H1 (cell line): ENCODE measurements around the gene MAP4K4. TPM values are rescaled to one million over a fixed set of nuclear protein-coding genes. Genes with fewer than 3 reads are reported as not detected.

ENCODE experiments used
- CTCF ChIA-PET: fragments of 300-600 bp; sonication (Branson Sonifier 250); formaldehyde crosslinking; loops from one replicate; lab custom pipeline; 2021; ENCODE audit not compliant: partially characterized antibody; lab: Charles Lee
- POLR2A ChIA-PET: fragments of 300-600 bp; sonication (Branson Sonifier 250); formaldehyde crosslinking; loops from one replicate; lab custom pipeline; 2021; ENCODE audit warnings: inconsistent platforms; ENCODE audit not compliant: partially characterized antibody; lab: Charles Lee
- DNase-seq, 2 experiments: peaks; one replicate each; pipeline versions ENCODE4 v3.0.0 to v3.0.0-alpha.2; 2010 to 2022; ENCODE audit warnings: low spot score in 2 of 2, low read depth in 1 of 2, mixed read lengths in 1 of 2
- FAIRE-seq: peaks from 2 replicates; lab custom pipeline; 2011; peaks lifted over from hg19 to GRCh38; lab: Jason Lieb, UNC
- H2AFZ ChIP-seq: 2 replicates; pipeline ENCODE4 v1.8.1; 2012; ENCODE audit warnings: low read length, inconsistent platforms
- H2AK5ac ChIP-seq: 2 replicates; pipeline ENCODE4 v1.6.1; 2013; ENCODE audit warnings: low read depth, low read length
- H2BK120ac ChIP-seq: replicated peaks from 2 replicates; pipeline ENCODE3; 2013; ENCODE audit warnings: low read depth, low read length, inconsistent platforms
- H2BK12ac ChIP-seq: 2 replicates; pipeline ENCODE4 v1.6.1; 2013; ENCODE audit warnings: low read depth, low read length
- H2BK15ac ChIP-seq: 2 replicates; pipeline ENCODE4 v1.6.1; 2013; ENCODE audit warnings: low read length
- H2BK20ac ChIP-seq: 2 replicates; pipeline ENCODE4 v1.6.1; 2013; ENCODE audit warnings: low read length
- H2BK5ac ChIP-seq: 2 replicates; pipeline ENCODE4 v1.6.1; 2013; ENCODE audit warnings: low read depth, low read length
- H3K14ac ChIP-seq: 2 replicates; pipeline ENCODE4 v1.6.1; 2013; ENCODE audit warnings: inconsistent platforms; ENCODE audit not compliant: insufficient read length
- H3K18ac ChIP-seq: 2 replicates; pipeline ENCODE4 v1.6.1; 2013; ENCODE audit warnings: low read length; ENCODE audit errors: extremely low read depth
- H3K23ac ChIP-seq: 2 replicates; pipeline ENCODE4 v1.6.1; 2013; ENCODE audit warnings: inconsistent platforms; ENCODE audit not compliant: insufficient read length
- H3K23me2 ChIP-seq: 2 replicates; pipeline ENCODE4 v1.6.1; 2013; ENCODE audit warnings: low read depth, low read length
- H3K27ac ChIP-seq: 2 replicates; pipeline ENCODE4 v1.6.1; 2011; ENCODE audit warnings: low read depth, low read length, inconsistent platforms
- H3K27me3 ChIP-seq, 4 experiments: replicated peaks in 1 of 4; 1 replicate in 1 of 4; 2 replicates in 3 of 4; pipeline versions ENCODE4 v1.6.1 to v1.8.1; 2011 to 2013; ENCODE audit warnings: low read length in 3 of 4, mild to moderate bottlenecking in 3 of 4, inconsistent platforms in 2 of 4, mixed read lengths in 2 of 4, moderate library complexity in 1 of 4; ENCODE audit not compliant: control insufficient read depth in 3 of 4, insufficient read depth in 3 of 4; ENCODE audit errors: extremely low read depth in 1 of 4
- H3K36me3 ChIP-seq, 4 experiments: 2 replicates each; pipeline versions ENCODE4 v1.6.1 to v1.8.1; 2011 to 2013; ENCODE audit warnings: mild to moderate bottlenecking in 4 of 4, low read length in 3 of 4, moderate library complexity in 2 of 4, control low read depth in 1 of 4, inconsistent platforms in 1 of 4; ENCODE audit not compliant: insufficient read depth in 4 of 4, control insufficient read depth in 2 of 4
- H3K4ac ChIP-seq: replicated peaks from 2 replicates; pipeline ENCODE3; 2013; ENCODE audit warnings: low read length, low read depth, mixed read lengths, inconsistent platforms; ENCODE audit not compliant: insufficient read length
- H3K4me1 ChIP-seq, 4 experiments: replicated peaks in 1 of 4; 1 replicate in 1 of 4; 2 replicates in 3 of 4; pipeline versions ENCODE4 v1.6.1 to v1.8.1; 2011 to 2013; ENCODE audit warnings: low read length in 3 of 4, inconsistent platforms in 2 of 4, mixed read lengths in 1 of 4; ENCODE audit not compliant: insufficient read depth in 4 of 4, control insufficient read depth in 3 of 4
- H3K4me2 ChIP-seq, 2 experiments: 2 replicates each; pipeline versions ENCODE4 v1.6.1 to v1.8.1; 2011 to 2013; ENCODE audit warnings: low read depth in 2 of 2, low read length in 2 of 2, control low read depth in 1 of 2, inconsistent platforms in 1 of 2, mild to moderate bottlenecking in 1 of 2; ENCODE audit not compliant: insufficient read depth in 1 of 2
- H3K4me3 ChIP-seq, 4 experiments: fragments of 200-600, 300-600 bp in 1 of 4; sonication (generic), shearing (Covaris generic), sonication (Bioruptor Twin) in 1 of 4; 2 replicates each; pipeline versions ENCODE4 v1.5.1 to v1.8.1; 2011 to 2016; ENCODE audit warnings: low read length in 4 of 4, low read depth in 3 of 4, control low read depth in 2 of 4, inconsistent platforms in 2 of 4, mild to moderate bottlenecking in 2 of 4, mixed read lengths in 1 of 4, moderate library complexity in 1 of 4; ENCODE audit not compliant: insufficient read depth in 2 of 4; ENCODE audit errors: extremely low read depth in 1 of 4
- H3K56ac ChIP-seq: replicated peaks from 2 replicates; pipeline ENCODE3; 2013; ENCODE audit warnings: low read depth, mild to moderate bottlenecking, mixed read lengths, low read length, inconsistent platforms; ENCODE audit not compliant: insufficient read length
- H3K79me1 ChIP-seq: 2 replicates; pipeline ENCODE4 v1.6.1; 2013; ENCODE audit warnings: low read depth, low read length, control low read depth
- H3K79me2 ChIP-seq, 2 experiments: 2 replicates each; pipeline versions ENCODE4 v1.6.1 to v1.8.1; 2012 to 2013; ENCODE audit warnings: low read length in 2 of 2, mild to moderate bottlenecking in 2 of 2, inconsistent platforms in 1 of 2; ENCODE audit not compliant: insufficient read depth in 2 of 2, control insufficient read depth in 1 of 2
- H3K9ac ChIP-seq, 4 experiments: replicated peaks in 1 of 4; 1 replicate in 1 of 4; 2 replicates in 3 of 4; pipeline versions ENCODE4 v1.6.1 to v1.8.1; 2011 to 2013; ENCODE audit warnings: low read depth in 3 of 4, low read length in 3 of 4, control low read depth in 2 of 4, mild to moderate bottlenecking in 2 of 4, moderate library complexity in 2 of 4, inconsistent platforms in 1 of 4; ENCODE audit errors: extremely low read depth in 1 of 4
- H3K9me3 ChIP-seq, 2 experiments: 2 replicates each; pipeline versions ENCODE4 v1.6.1 to v1.8.1; 2012 to 2013; ENCODE audit warnings: mild to moderate bottlenecking in 2 of 2, moderate library complexity in 2 of 2, control low read depth in 1 of 2, inconsistent platforms in 1 of 2, low read depth in 1 of 2, low read length in 1 of 2, mixed read lengths in 1 of 2; ENCODE audit not compliant: insufficient read depth in 2 of 2
- H4K20me1 ChIP-seq, 2 experiments: replicated peaks in 1 of 2; 2 replicates each; pipeline versions ENCODE3 to v1.8.1; 2011 to 2013; ENCODE audit warnings: inconsistent platforms in 2 of 2, low read length in 2 of 2, mild to moderate bottlenecking in 1 of 2; ENCODE audit not compliant: insufficient read depth in 2 of 2, control insufficient read depth in 1 of 2
- H4K5ac ChIP-seq: 2 replicates; pipeline ENCODE4 v1.6.1; 2013; ENCODE audit warnings: low read length, low read depth, mixed read lengths, inconsistent platforms; ENCODE audit not compliant: insufficient read length
- H4K8ac ChIP-seq: 2 replicates; pipeline ENCODE4 v1.8.0; 2013; ENCODE audit warnings: mild to moderate bottlenecking, moderate library complexity, low read length, inconsistent platforms; ENCODE audit not compliant: insufficient read depth; ENCODE audit errors: extremely low read depth
- H4K91ac ChIP-seq: replicated peaks from 2 replicates; pipeline ENCODE3; 2013; ENCODE audit warnings: low read length, mixed read lengths, inconsistent platforms; ENCODE audit not compliant: insufficient read length
- ATF2 ChIP-seq: IDR thresholded peaks from 2 replicates; pipeline ENCODE4 v1.6.1; 2012; ENCODE audit warnings: low read length, inconsistent platforms
- BCL11A ChIP-seq, 2 experiments: IDR thresholded peaks; one replicate each; pipeline ENCODE4 v1.6.1; 2011; ENCODE audit warnings: low read depth in 2 of 2, low read length in 2 of 2, mild to moderate bottlenecking in 2 of 2
- CHD2 ChIP-seq: IDR thresholded peaks from 2 replicates; pipeline ENCODE4 v1.6.1; 2012; ENCODE audit warnings: low read length, improper control_type of control experiment
- EP300 ChIP-seq, 2 experiments: IDR thresholded peaks; 1 replicate in 1 of 2; 2 replicates in 1 of 2; pipeline ENCODE4 v1.6.1; 2011 to 2012; ENCODE audit warnings: low read depth in 2 of 2, low read length in 2 of 2, mild to moderate bottlenecking in 2 of 2, borderline replicate concordance in 1 of 2, inconsistent platforms in 1 of 2, moderate library complexity in 1 of 2
- JUND ChIP-seq: IDR thresholded peaks from 2 replicates; pipeline ENCODE4 v1.6.1; 2011; ENCODE audit warnings: mild to moderate bottlenecking, improper control_type of control experiment, low read length
- KDM4A ChIP-seq: IDR thresholded peaks from one replicate; pipeline ENCODE4 v1.7.1; 2012; ENCODE audit warnings: low read depth, mild to moderate bottlenecking, moderate library complexity, low read length, inconsistent platforms; ENCODE audit not compliant: severe bottlenecking
- NANOG ChIP-seq: IDR thresholded peaks from 2 replicates; pipeline ENCODE4 v1.6.1; 2011; ENCODE audit warnings: low read length, low read depth, mild to moderate bottlenecking, inconsistent platforms; ENCODE audit not compliant: insufficient read depth, poor library complexity, severe bottlenecking
- SP1 ChIP-seq: IDR thresholded peaks from 2 replicates; pipeline ENCODE4 v1.6.1; 2011; ENCODE audit warnings: low read depth, low read length
- TAF7 ChIP-seq: optimal IDR thresholded peaks from 2 replicates; pipeline ENCODE3; 2011; ENCODE audit warnings: low read depth, mild to moderate bottlenecking, inconsistent platforms, low read length, moderate library complexity, borderline replicate concordance
- TCF12 ChIP-seq: IDR thresholded peaks from 2 replicates; pipeline ENCODE4 v1.6.1; 2011; ENCODE audit warnings: low read depth, mild to moderate bottlenecking, low read length
- WGBS, 2 experiments: shearing (Covaris generic) in 1 of 2; methylation state at CpG; one replicate each; pipeline versions ENCODE4 v1.1.6 to v1.1.7; 2013 to 2015; ENCODE audit warnings: low lambda C conversion rate in 2 of 2, mixed read lengths in 2 of 2, inconsistent platforms in 1 of 2, low coverage in 1 of 2, missing lambda C conversion rate in 1 of 2; ENCODE audit not compliant: insufficient replicate concordance in 2 of 2, insufficient coverage in 1 of 2, insufficient read length in 1 of 2; ENCODE audit errors: extremely low coverage in 1 of 2, missing lambda C conversion rate in 1 of 2; 5-methylcytosine and 5-hydroxymethylcytosine counted together
- polyA plus RNA-seq, 7 experiments: library from polyadenylated mRNA; depleted of rRNA in 3 of 7; stranded (reverse) in 5 of 7; unstranded in 2 of 7; fragments of >200 nt in 5 of 7; fragments of 200-250 nt in 2 of 7; gene quantifications; 1 replicate in 5 of 7; 2 replicates in 1 of 7; 4 replicates in 1 of 7; pipeline versions ENCODE4 v1.2.1 to v1.2.3, GENCODE V29; 2011 to 2013; ENCODE audit warnings: missing spikeins in 2 of 7, mixed read lengths in 2 of 7
- total RNA-seq: library from RNA; stranded (reverse); fragmentation: NEBNext Ultra II Directional; extraction: Animal tissue kit (Norgen Biotek cat#: 25700); gene quantifications from 2 replicates; pipeline ENCODE4 v1.2.1, GENCODE V29; 2021

Gene MAP4K4
- total and polyA plus RNA-seq, 2 of the 8 experiments (the other 6 are each of a cell fraction or from before 2014, with no cell fraction given) = 53.2 to 138 TPM

GRCh38 chr2:101751875-101752619, 54.5 kb downstream of the MAP4K4 start:
- H4K20me1 ChIP-seq = peaks cover 7 to 12% of the 10 kb centered on the region in 2 experiments
- ChIA-PET POLR2A (interaction anchor here (1.1 to 1.5 kb wide), 2 partner anchors 25 to 55 kb away, joined by 3 to 4 read pairs; partner anchors contain the start of gene MAP4K4), CTCF (interaction anchor here (0.7 to 2.0 kb wide), 6 partner anchors 18 to 302 kb away, joined by 3 to 6 read pairs (median 3); no protein-coding TSS in a partner anchor)
- H2BK15ac ChIP-seq = no peak overlapping the region
- H3K14ac ChIP-seq = no peak overlapping the region
- no peaks in the 10 kb centered on the region for H3K36me3 ChIP-seq
- H2BK120ac ChIP-seq = no peak overlapping the region
- DNase-seq = no peak
- peaks cover 12 to 81% of the 10 kb centered on the region in 2 experiments for H3K79me2 ChIP-seq
- H4K91ac ChIP-seq = no peak overlapping the region
- H3K23ac ChIP-seq = no peak overlapping the region
- no peak overlapping the region for H3K4me2 ChIP-seq
- H2BK12ac ChIP-seq = no peak overlapping the region
- no peak overlapping the region for H2AK5ac ChIP-seq
- no peaks in the 10 kb centered on the region for H3K23me2 ChIP-seq
- H3K27me3 ChIP-seq = no peaks in the 10 kb centered on the region
- no peak overlapping the region for H3K56ac ChIP-seq
- H3K4me3 ChIP-seq = no peak overlapping the region
- no peak overlapping the region for H4K5ac ChIP-seq
- H3K79me1 ChIP-seq = peaks cover 14% of the 10 kb centered on the region
- FAIRE-seq = no peak
- no peak overlapping the region for H2BK20ac ChIP-seq
- H3K4me1 ChIP-seq = peaks cover 7 to 26% (median 18%) of the 10 kb centered on the region in 4 experiments; a peak in 6 of 7 replicates
- no peak overlapping the region for H3K9ac ChIP-seq
- H4K8ac ChIP-seq = no peak overlapping the region
- no peak overlapping the region for H3K4ac ChIP-seq
- H3K27ac ChIP-seq = no peak overlapping the region
- H2AFZ ChIP-seq = no peak overlapping the region
- no peak overlapping the region for H2BK5ac ChIP-seq
- no peaks in the 10 kb centered on the region for H3K9me3 ChIP-seq
- no peak overlapping the region for H3K18ac ChIP-seq
- 81% methylated on average over 3 of the region's 3 CpGs; no CpG with 5 or more reads in 1 of the 2 experiments for WGBS, 2 experiments
- TF ChIP-seq EP300 (IDR thresholded peaks at IDR 0.05; ENCODE audit: borderline replicate concordance in 1 of 2, low read depth in 2 of 2, low read length in 2 of 2) (no peak), KDM4A (no peak), TCF12 (no peak), ATF2 (no peak), NANOG (no peak), BCL11A (IDR thresholded peaks at IDR 0.05; ENCODE audit: low read depth in 2 of 2, low read length in 2 of 2) (no peak), JUND (no peak), CHD2 (no peak), SP1 (no peak), TAF7 (no peak)
